ENCODE results near the gene ZNF446. TPM values are rescaled to one million over a fixed set of nuclear protein-coding genes. Genes with fewer than 3 reads are reported as not detected.
"Not testable (repeated sequence)": the region's sequence is repeated elsewhere in the genome, so short reads cannot be mapped to it uniquely, and the experiment has no call there.

Gene ZNF446
- total RNA-seq = 3.9 TPM
- long read RNA-seq, partial matches to known transcripts = 1 of 11 reads
- long read RNA-seq, other reads (novel, unspliced or antisense) = 9 of 11 reads

GRCh38 chr19:58475714-58476497 lies at the start of gene ZNF446:
Gene ZNF446 (plus strand): TSS chr19:58476352. CDS start chr19:58477219, 867 bp downstream.
- intact Hi-C loops (cut with DNase I) = no loop called here
- ATAC-seq (peak; percentile 94), DNase-seq (ENCODE audit: missing footprints) (peak; percentile 98)

- intact Hi-C loops (cut with DNase I) = no loop called here
- DNase-seq (ENCODE audit: missing footprints) (no peak), ATAC-seq (no peak)
Observed at GRCh38 chr19:58428617-58429016, 47.5 kb upstream of the ZNF446 start.

GRCh38 chr19:58429745-58430144 lies 46.4 kb upstream of the ZNF446 start:
- intact Hi-C loops (cut with DNase I) = no loop called here
- no peak for DNase-seq (ENCODE audit: missing footprints)
- no peak for ATAC-seq

- DNase-seq (ENCODE audit: missing footprints) (no peak), ATAC-seq (no peak)
- intact Hi-C loops (cut with DNase I) = no loop called here
Observed at GRCh38 chr19:58434217-58434616, 41.9 kb upstream of the ZNF446 start.

- intact Hi-C loops (cut with DNase I) = loop anchor here (1.0 kb wide), 1 partner anchor 11 kb away; the partner anchor contains the start of gene ZNF324B
- ATAC-seq = peak; percentile 98
- DNase-seq (ENCODE audit: missing footprints) = peak; percentile 98
Observed at GRCh38 chr19:58439576-58440554, 36.3 kb upstream of the ZNF446 start, which contains the start of gene ZNF132. Gene ZNF132 (minus strand): TSS chr19:58440153. CDS start chr19:58439821, 332 bp downstream.

GRCh38 chr19:58440556-58440955 lies 35.6 kb upstream of the ZNF446 start:
- intact Hi-C loops (cut with DNase I) = loop anchor here (1.0 kb wide), 1 partner anchor 11 kb away; the partner anchor contains the start of gene ZNF324B
- DNase-seq (ENCODE audit: missing footprints) = no peak
- peak; percentile 3 for ATAC-seq

GRCh38 chr19:58442986-58443385 lies 33.2 kb upstream of the ZNF446 start:
- intact Hi-C loops (cut with DNase I); DNase-seq (ENCODE audit: missing footprints); ATAC-seq: not testable (repeated sequence)

- DNase-seq (ENCODE audit: missing footprints); ATAC-seq; intact Hi-C loops (cut with DNase I): not testable (repeated sequence)
Observed at GRCh38 chr19:58448860-58449259, 27.3 kb upstream of the ZNF446 start.

GRCh38 chr19:58449980-58450379 lies 26.2 kb upstream of the ZNF446 start:
- DNase-seq (ENCODE audit: missing footprints); intact Hi-C loops (cut with DNase I); ATAC-seq: not testable (repeated sequence)

- DNase-seq (ENCODE audit: missing footprints) = no peak
- no peak for ATAC-seq
- intact Hi-C loops (cut with DNase I) = loop anchor here (1.0 kb wide), 1 partner anchor 11 kb away; the partner anchor contains the start of gene ZNF132
Observed at GRCh38 chr19:58450856-58451357, 25.2 kb upstream of the ZNF446 start.

- intact Hi-C loops (cut with DNase I) = loop anchor here (1.0 kb wide), 1 partner anchor 11 kb away; the partner anchor contains the start of gene ZNF132
- DNase-seq (ENCODE audit: missing footprints) (peak; percentile 99), ATAC-seq (peak; percentile 98)
Observed at GRCh38 chr19:58451358-58452101, 24.6 kb upstream of the ZNF446 start, which contains the start of gene ZNF324B. Gene ZNF324B (plus strand): TSS chr19:58451622. CDS start chr19:58453702, 2,080 bp downstream.

- ATAC-seq = no peak
- intact Hi-C loops (cut with DNase I) = no loop called here
- DNase-seq (ENCODE audit: missing footprints) = no peak
Observed at GRCh38 chr19:58453743-58454142, 22.4 kb upstream of the ZNF446 start.

- intact Hi-C loops (cut with DNase I) = no loop called here
- DNase-seq (ENCODE audit: missing footprints) (no peak), ATAC-seq (no peak)
Observed at GRCh38 chr19:58455306-58455705, 20.8 kb upstream of the ZNF446 start.

- ATAC-seq = no peak
- peak; percentile 49 for DNase-seq (ENCODE audit: missing footprints)
- intact Hi-C loops (cut with DNase I) = no loop called here
Observed at GRCh38 chr19:58456111-58456510, 20.0 kb upstream of the ZNF446 start.

- ATAC-seq = no peak
- intact Hi-C loops (cut with DNase I) = no loop called here
- no peak for DNase-seq (ENCODE audit: missing footprints)
Observed at GRCh38 chr19:58460039-58460438, 16.1 kb upstream of the ZNF446 start.

GRCh38 chr19:58466089-58466759 lies 9.9 kb upstream of the ZNF446 start:
- intact Hi-C loops (cut with DNase I) = no loop called here
- ATAC-seq (peak; percentile 30), DNase-seq (ENCODE audit: missing footprints) (no peak)
